Astrocyte of the spinal cord (primary cell): Measurements from ENCODE around the gene GSTM3.

Source experiments
- DNase-seq: peaks from one replicate; pipeline ENCODE4 v3.0.0; 2011; ENCODE audit warnings: low read depth, low spot score
- H3K4me3 ChIP-seq: 2 replicates; pipeline ENCODE4 v1.5.1; 2011; ENCODE audit warnings: low read depth, mild to moderate bottlenecking, low read length, moderate library complexity
- CTCF ChIP-seq: IDR thresholded peaks from 2 replicates; pipeline ENCODE4 v1.5.1; 2012; ENCODE audit warnings: low read depth, mild to moderate bottlenecking, low read length, inconsistent platforms
- in situ Hi-C: cut with HindIII; loops from 2 replicates; pipeline ENCODE4 v1.10.0; 2017; ENCODE audit warnings: low sequenced_read_pairs

Gene GSTM3

DNA sequence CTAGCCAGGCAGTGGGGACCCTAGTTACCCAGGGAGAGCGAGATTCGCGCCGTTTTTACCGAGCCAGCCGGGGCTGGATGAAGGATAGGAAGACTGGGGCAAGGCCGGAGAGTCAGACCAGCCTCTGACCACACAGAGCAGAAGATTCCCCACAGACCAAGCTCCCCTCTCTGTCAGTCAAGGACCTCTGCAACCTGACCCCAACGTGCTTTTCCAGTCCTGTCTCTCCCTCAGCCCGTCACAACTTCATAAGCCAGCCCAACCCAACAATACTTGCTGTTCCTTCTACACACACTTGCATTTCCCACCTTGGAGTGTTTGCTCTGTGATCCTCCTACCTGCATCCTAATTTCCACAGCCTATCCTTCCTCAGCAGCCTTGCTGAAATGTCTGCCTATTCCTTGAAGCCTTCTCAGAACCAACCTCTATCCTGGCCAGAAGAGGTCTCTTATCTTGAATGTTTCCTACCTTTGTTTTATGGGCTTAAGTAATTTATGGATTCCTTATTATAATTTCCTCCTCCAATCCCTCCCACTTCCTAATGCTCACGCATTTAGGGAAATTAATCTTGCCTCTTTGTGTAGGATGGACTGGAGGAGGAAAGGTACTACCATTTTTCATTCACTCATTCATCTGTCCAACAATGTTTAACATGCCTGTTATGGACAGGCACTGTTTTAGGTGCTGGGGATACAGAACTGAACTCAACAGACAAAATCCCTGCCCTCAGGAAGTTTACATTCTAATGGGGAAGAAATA, at the start of gene GSTM3:
TSS of gene GSTM3 (minus strand) at position 424 of the 759 bp plus-strand sequence. CDS start 751 bp downstream, outside the sequence.
- H3K4me3 ChIP-seq: peak within 1 kb of the TSS; percentile 72
- no peak for TF ChIP-seq CTCF
- no peak for DNase-seq
- in situ Hi-C loops: no loop called here

DNA sequence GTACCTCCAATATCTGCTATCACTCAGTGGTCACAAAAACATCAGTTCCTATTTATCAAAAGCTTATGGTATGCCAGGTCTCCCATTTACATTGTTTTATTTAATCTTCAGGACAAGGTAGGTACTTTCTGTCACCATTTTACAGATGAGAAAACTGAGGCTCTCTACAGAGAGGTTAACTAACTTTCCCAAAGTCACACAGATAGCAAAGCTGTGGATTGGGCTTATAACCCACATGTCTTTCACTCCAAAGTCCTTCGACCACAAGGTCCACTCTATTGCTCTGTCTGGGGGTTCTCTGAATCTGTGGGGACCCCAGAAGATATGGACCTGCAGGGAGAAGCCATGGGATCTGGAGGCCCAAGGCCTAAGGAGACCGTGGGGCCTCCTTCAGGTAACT, 49.5 kb upstream of the GSTM3 start:
- no peak overlapping the region for H3K4me3 ChIP-seq
- TF ChIP-seq CTCF: no peak
- DNase-seq: no peak
- in situ Hi-C loops: loop anchor here (25.0 kb wide), 1 partner anchor 122 kb away; the partner anchor contains the start of gene CSF1

DNA sequence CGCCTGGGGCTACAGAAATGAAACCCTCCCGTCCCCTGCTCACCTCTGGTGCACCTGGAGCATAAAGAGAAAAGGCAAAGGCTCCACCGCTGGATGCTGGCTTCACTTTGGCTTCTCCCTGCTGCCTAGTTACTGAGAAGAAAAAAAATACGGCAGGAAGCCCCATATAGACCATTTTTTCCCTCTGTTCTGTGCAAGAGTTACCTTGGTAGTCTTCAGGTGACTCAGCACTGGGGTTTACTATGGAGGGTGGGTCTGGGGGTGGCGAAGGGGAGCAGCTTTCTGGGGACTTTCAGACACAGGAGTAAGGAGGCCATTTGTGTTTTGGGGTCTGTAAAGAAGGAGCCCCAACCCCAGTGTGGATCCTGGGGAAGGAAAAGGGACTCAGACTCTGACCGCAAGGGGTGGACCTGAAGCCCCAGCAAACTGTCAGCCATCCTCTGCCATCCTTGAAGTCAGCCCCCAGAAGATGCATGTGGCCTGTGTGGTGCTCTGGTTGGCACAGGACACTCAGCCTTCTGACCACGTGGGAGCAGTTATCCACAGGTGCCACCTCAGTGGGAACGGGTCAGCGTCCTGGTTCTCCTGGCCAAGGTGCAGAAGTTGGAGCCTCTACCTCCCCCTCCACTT, 48.8 kb upstream of the GSTM3 start:
- in situ Hi-C loops: loop anchor here (25.0 kb wide), 1 partner anchor 123 kb away; the partner anchor contains the start of gene CSF1
- DNase-seq: no peak
- no peak for TF ChIP-seq CTCF
- no peak overlapping the region for H3K4me3 ChIP-seq

DNA sequence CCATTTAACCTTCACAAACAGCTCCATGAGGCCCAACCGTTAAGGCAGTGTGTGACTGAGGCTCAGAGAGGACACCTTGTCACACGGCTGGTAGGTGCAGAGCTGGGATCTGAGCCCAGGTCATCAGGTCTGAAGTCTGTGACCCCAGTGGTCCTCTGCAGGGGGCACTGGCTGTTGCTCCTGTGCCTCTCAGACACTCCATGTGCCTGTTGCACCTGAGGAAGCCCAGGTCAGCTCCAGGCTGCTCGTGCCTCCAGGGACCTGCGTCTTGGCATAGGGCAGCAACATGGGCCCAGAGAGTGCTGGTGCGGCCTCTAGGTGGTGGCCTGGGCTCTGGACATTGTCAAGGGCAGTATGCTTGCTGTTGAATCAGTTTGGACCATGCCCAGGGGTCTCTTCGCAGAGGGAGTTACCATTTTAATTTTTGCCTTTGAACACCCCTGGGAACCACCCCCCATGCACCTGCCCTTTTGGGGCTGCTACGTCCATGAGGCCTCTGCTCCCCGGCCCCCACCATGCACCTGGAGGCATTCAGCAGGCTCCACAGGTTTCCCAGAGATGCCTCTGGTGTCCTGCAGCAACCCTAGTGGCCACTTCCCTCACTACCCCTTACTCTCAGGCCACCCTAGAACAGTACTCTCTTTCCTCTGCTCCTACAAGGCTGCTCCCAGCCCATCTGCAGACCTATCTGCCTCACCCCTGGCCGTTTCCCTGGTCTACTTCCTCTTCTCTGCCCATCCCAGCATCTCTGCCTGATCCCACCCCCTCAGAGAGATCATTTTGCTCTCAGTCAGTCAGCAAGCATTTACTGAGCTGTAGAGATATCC, 48.1 kb upstream of the GSTM3 start:
- peak; percentile 64 for TF ChIP-seq CTCF
- no peak for DNase-seq
- in situ Hi-C loops: loop anchor here (25.0 kb wide), 1 partner anchor 123 kb away; the partner anchor contains the start of gene CSF1
- H3K4me3 ChIP-seq: no peak overlapping the region

GRCh38 chr1:109787845-109788601, 47.2 kb upstream of the GSTM3 start:
- in situ Hi-C loops: loop anchor here (25.0 kb wide), 1 partner anchor 124 kb away; the partner anchor contains the start of gene CSF1
- DNase-seq: no peak
- H3K4me3 ChIP-seq: no peak overlapping the region
- no peak for TF ChIP-seq CTCF
